Upper lobe of right lung (tissue), 1 donor: ENCODE results near the gene TRABD2B. TPM values are rescaled to one million over a fixed set of nuclear protein-coding genes. Genes with fewer than 3 reads are reported as not detected.

Experiments used
- ATAC-seq: fragments of 200-7000 bp; cut with Tn5 transposase; one replicate; pipeline ENCODE4 v1.9.1; 2020; ENCODE audit warnings: mild to moderate bottlenecking, moderate library complexity
- DNase-seq: peaks from one replicate; pipeline ENCODE4 v3.0.0-alpha.2; 2020
- H3K27ac ChIP-seq: fragments of 200-600 bp; one replicate; pipeline ENCODE4 v1.8.0; 2022
- H3K27me3 ChIP-seq: fragments of 200-600 bp; one replicate; pipeline ENCODE4 v1.8.0; 2022; ENCODE audit warnings: mild to moderate bottlenecking
- H3K36me3 ChIP-seq: fragments of 200-600 bp; one replicate; pipeline ENCODE4 v1.8.0; 2022
- H3K4me1 ChIP-seq: fragments of 200-600 bp; one replicate; pipeline ENCODE4 v1.8.0; 2022
- H3K4me3 ChIP-seq: fragments of 200-600 bp; one replicate; pipeline ENCODE4 v1.8.0; 2022; ENCODE audit warnings: mild to moderate bottlenecking
- H3K9me3 ChIP-seq: fragments of 200-600 bp; one replicate; pipeline ENCODE4 v1.8.0; 2022
- intact Hi-C: fragments of 100-400 bp; cut with DNase I; formaldehyde crosslinking; loops from one replicate; pipeline ENCODE4 v1.11.0; 2022
- long read RNA-seq: library from polyadenylated mRNA; unstranded; transcript quantifications from one replicate; pipeline ENCODE4 v2.0.0, GENCODE V29; 2021
- total RNA-seq: library from RNA; stranded (reverse); fragmentation: NEBNext Ultra II Directional; extraction: Animal tissue kit (Norgen Biotek cat#: 25700); gene quantifications from one replicate; pipeline ENCODE4 v1.2.1, GENCODE V29; 2021
- TF ChIP-seq, protein P1 (sequence below): fragments of 200-600 bp; IDR thresholded peaks from one replicate; pipeline ENCODE4 v1.8.0; 2022; ENCODE audit warnings: antibody characterized with exemption
- donor health status: DM: no; HTN: yes; CAD: no; lungs with severe emphysema.

Gene TRABD2B
- 1.2 TPM for total RNA-seq
- long read RNA-seq, full-length matches to known transcripts: 1 of 2 reads
- long read RNA-seq, partial matches to known transcripts: 0 of 2 reads
- long read RNA-seq, other reads (novel, unspliced or antisense): 1 of 2 reads

DNA sequence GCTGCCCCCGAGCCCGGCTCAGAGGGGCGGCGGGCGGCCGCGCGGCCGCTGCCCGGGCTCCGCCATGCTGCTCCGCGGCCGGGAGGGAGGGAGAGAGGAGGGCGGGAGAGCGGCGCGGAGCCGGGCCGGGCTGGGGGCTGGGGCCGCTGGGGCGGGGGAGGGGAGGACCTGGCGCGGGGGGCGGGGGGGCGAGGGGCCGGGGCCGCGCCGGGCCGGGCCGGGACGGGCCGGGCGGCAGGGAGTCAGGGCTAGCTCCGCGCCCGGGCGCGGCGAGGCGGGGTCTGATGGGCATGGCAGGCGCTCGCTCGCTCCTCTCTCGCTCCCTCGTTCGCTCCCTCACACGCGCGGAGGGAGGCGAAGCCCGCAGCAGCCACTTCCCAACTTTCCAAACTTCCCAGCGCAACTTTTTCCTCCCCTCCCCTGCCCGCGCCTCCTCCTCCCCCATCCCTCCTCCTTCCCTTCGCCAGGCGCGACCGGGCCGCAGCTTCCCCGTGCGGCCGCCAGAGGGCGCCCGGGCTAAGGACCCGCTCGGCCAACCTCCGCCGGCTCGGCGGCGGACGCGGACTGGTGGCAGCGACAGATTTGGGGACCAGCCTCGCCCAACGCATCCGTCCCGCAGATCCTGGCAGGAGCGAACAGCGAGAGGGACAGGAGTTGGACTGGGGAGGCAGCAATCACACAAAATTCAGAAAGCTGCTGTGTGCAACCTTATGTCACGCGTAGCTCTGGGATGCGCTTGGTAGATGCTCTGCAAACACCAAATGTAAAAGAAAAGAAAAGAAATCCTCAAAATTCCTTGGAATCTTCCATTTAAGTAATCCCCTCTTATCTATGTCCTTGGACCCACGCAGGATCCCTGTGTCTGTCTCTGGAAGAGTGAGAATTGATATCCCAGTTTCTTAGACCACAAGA, at the start of gene TRABD2B:
Gene TRABD2B, minus strand, starts transcription at position 97 of the 912 bp plus-strand sequence.
- intact Hi-C loops: loop anchor here (10.0 kb wide), 1 partner anchor 67 kb away; no protein-coding TSS in a partner anchor
- H3K27me3 ChIP-seq: peaks cover 24% of the 10 kb centered on the region
- no peaks in the 10 kb centered on the region for H3K9me3 ChIP-seq

DNA sequence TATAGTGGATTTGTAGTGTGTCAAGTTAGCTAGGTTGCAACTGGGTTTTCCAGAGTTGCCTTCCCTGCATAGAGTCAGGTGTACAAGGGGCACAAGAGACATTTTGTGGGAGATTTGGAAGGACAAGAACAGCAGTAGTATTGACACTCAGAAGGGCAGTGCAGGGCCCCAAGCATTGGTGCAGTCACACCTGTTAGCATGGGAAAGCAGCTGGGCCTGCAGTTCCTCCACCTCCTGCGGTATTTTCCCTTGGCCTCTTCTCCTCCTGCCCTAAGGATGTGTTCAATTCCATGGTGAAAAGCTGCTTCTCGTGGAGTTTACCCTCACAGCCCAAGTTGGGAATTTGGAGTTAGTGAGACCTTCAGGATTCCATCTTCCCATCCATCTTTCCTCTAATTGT, 47.1 kb upstream of the TRABD2B start:
- DNase-seq (no peak), ATAC-seq (no peak)
- no peak overlapping the region for H3K4me3 ChIP-seq
- intact Hi-C loops: no loop called here
- H3K36me3 ChIP-seq: no peaks in the 10 kb centered on the region
- H3K9me3 ChIP-seq: no peaks in the 10 kb centered on the region
- peaks cover 9% of the 10 kb centered on the region for H3K4me1 ChIP-seq
- no peak overlapping the region for H3K27ac ChIP-seq
- no peaks in the 10 kb centered on the region for H3K27me3 ChIP-seq
- TF ChIP-seq, protein P1, sequence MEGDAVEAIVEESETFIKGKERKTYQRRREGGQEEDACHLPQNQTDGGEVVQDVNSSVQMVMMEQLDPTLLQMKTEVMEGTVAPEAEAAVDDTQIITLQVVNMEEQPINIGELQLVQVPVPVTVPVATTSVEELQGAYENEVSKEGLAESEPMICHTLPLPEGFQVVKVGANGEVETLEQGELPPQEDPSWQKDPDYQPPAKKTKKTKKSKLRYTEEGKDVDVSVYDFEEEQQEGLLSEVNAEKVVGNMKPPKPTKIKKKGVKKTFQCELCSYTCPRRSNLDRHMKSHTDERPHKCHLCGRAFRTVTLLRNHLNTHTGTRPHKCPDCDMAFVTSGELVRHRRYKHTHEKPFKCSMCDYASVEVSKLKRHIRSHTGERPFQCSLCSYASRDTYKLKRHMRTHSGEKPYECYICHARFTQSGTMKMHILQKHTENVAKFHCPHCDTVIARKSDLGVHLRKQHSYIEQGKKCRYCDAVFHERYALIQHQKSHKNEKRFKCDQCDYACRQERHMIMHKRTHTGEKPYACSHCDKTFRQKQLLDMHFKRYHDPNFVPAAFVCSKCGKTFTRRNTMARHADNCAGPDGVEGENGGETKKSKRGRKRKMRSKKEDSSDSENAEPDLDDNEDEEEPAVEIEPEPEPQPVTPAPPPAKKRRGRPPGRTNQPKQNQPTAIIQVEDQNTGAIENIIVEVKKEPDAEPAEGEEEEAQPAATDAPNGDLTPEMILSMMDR: no peak

More for the DNA sequence above, at the start of gene TRABD2B:
- Histone ChIP-seq H3K4me1 (peaks cover 4% of the 10 kb centered on the region), H3K36me3 (no peaks in the 10 kb centered on the region), H3K4me3 (peak within 1 kb of the TSS; percentile 50), H3K27ac (no peak within 1 kb of the TSS)
- DNase-seq: peak; percentile 89
- TF ChIP-seq, protein P1: peak; percentile 93
- peak; percentile 95 for ATAC-seq

DNA sequence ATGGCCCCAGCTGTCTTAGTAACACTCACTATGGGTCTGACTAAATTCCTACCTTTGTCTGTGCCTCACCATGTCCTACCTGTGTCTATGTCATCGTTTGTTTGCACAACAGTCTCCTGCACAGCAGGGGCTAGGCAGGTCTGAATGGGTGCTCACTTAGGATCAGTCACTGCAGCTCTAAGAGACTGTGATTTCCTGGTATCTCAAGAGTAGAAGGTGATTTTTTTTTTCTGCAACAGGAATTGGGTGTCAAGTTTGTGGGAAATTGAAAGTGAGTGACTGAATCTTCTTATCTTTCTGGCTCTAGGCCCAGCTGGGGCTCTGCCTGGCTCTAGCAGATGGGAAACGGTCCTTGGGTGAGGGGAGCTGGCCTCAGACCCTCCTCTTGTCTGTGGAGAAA, 46.4 kb upstream of the TRABD2B start:
- ATAC-seq: no peak
- intact Hi-C loops: no loop called here
- no peak for DNase-seq
- H3K4me1 ChIP-seq: peaks cover 9% of the 10 kb centered on the region
- no peaks in the 10 kb centered on the region for H3K9me3 ChIP-seq
- no peak overlapping the region for H3K4me3 ChIP-seq
- no peaks in the 10 kb centered on the region for H3K36me3 ChIP-seq
- no peak overlapping the region for H3K27ac ChIP-seq
- TF ChIP-seq, protein P1: no peak
- no peaks in the 10 kb centered on the region for H3K27me3 ChIP-seq

DNA sequence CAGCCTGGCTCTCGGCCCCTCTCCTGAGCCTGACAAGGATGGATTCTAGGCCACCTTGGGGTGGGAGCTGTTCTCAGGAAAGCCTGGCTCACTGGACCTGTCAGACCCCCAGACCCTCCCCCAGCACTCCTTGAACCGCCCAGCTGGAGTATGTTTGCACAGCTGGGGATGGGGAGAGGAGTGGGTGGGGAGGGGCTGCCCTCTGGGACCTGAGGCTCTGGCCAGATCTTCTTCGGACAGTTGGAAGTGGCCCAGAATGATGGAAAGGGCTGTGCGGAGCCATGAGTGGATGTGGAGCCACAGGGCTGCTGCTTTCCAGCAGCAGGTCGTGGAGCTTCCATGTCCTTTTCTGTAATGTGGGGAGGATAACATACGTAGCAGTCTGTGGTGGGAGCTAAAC, 43.0 kb upstream of the TRABD2B start:
- Histone ChIP-seq H3K4me3 (no peak overlapping the region), H3K27ac (no peak overlapping the region), H3K27me3 (no peaks in the 10 kb centered on the region), H3K9me3 (no peaks in the 10 kb centered on the region), H3K36me3 (no peaks in the 10 kb centered on the region), H3K4me1 (peaks cover 9% of the 10 kb centered on the region)
- no peak for DNase-seq
- no peak for ATAC-seq
- TF ChIP-seq, protein P1: no peak
- intact Hi-C loops: no loop called here

DNA sequence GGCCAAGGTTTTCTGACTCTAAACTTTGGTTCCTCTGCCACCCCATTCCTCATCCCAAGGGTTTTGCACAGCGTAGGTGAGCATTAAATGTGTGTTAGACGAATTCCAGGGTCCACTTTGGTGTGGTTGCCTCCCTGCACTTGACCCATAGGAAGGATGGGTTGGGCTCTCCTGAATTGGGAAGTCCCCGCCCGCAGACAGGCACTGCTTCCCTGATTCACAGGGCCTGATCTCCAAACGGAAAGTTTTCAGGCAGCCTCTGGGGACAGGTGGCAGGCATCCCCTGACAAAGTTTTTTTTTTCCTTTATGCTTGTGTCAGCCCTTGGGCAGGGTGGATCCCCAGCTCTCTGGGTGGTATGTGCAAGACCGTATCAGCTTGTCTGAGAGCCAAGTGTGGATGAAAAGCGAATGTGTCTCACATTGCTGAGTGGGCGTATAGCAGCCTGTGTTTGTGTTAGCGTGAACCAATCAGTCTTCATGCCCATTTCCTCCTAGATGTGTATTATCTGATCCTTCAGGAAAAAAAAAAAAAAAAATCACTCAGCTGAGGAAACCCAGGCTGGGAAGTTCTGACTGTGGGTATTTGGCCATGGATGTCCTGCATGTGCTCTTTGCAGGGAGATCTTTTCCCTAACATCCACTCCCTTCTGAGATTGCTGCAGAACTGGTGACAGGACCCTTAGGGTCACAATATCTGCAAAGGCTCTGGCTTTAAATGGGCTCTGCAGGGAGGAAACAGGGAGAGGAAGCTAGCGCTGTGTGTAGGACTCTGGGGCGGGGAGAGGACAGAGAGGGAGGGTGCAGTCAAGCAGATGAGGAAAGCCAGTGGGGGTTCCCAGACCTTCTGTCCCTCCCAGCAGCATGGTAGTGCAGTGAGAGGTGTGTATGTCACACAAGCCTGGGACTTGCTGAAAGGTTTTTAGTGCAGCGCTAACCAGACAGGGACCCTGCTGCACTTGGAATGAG, 42.2 kb upstream of the TRABD2B start:
- peaks cover 11% of the 10 kb centered on the region for H3K4me1 ChIP-seq
- H3K36me3 ChIP-seq: no peaks in the 10 kb centered on the region
- H3K9me3 ChIP-seq: no peaks in the 10 kb centered on the region
- intact Hi-C loops: no loop called here
- TF ChIP-seq, protein P1: no peak
- ATAC-seq: peak; percentile 40
- DNase-seq: no peak
- no peaks in the 10 kb centered on the region for H3K27me3 ChIP-seq
- H3K27ac ChIP-seq: no peak overlapping the region
- no peak overlapping the region for H3K4me3 ChIP-seq
